ENCODE results near the gene SOX21. TPM values are rescaled to one million over a fixed set of nuclear protein-coding genes. Genes with fewer than 3 reads are reported as not detected.

The SOX21 gene
- total and polyA plus RNA-seq, 10 of the 15 experiments (the other 5 are each of a cell fraction or from before 2014, with no cell fraction given), result not detected

- in situ Hi-C loops (cut with MboI), result no loop called here
- 40% methylated on average over 15 of the region's 15 CpGs for WGBS (ENCODE audit: insufficient coverage, insufficient replicate concordance, low lambda C conversion rate, missing lambda C conversion rate)
- FAIRE-seq (no peak), DNase-seq (ENCODE audit: low read depth, low spot score) (no peak), ATAC-seq (no peak)
- H3K79me2 ChIP-seq (ENCODE audit: control insufficient read depth, insufficient read depth, low read length), result no peaks in the 10 kb centered on the region
- no peaks in the 10 kb centered on the region for H4K20me1 ChIP-seq (ENCODE audit: control insufficient read depth, insufficient read depth)
- H3K9me3 ChIP-seq (replicated peaks; ENCODE audit: control insufficient read depth, insufficient read depth, low read length), result no peaks in the 10 kb centered on the region; the same call in 1 of the 3 replicates
- no peak overlapping the region for H3K4me2 ChIP-seq (ENCODE audit: control insufficient read depth, insufficient read depth)
- intact Hi-C loops (cut with micrococcal nuclease; ENCODE audit: unreplicated experiment), result no loop called here
- BruUV-seq (replicated peaks), result no TSS peak
- ChIA-PET SMC1A (ENCODE audit: uncharacterized antibody, unreplicated experiment) (no interaction called here), POLR2A (no interaction called here), RAD21 (ENCODE audit: unreplicated experiment) (no interaction called here), CTCF (no interaction called here)
- no peak overlapping the region for H3K4me3 ChIP-seq
- TF ChIP-seq NR2C1 (IDR thresholded peaks at IDR 0.05) (no peak), ZSCAN29 (IDR thresholded peaks at IDR 0.05) (no peak), NBN (IDR thresholded peaks at IDR 0.05) (no peak), JUND (IDR thresholded peaks at IDR 0.05; ENCODE audit: low read depth, low read length) (no peak), BCL3 (IDR thresholded peaks at IDR 0.05; ENCODE audit: borderline replicate concordance, insufficient read depth, low read depth, low read length, poor library complexity, severe bottlenecking) (no peak), IRF3 (IDR thresholded peaks at IDR 0.05) (no peak), PML (IDR thresholded peaks at IDR 0.05; ENCODE audit: low read length) (no peak), SUZ12 (IDR thresholded peaks at IDR 0.05; ENCODE audit: unreplicated experiment) (peak; percentile 29), SPI1 (IDR thresholded peaks at IDR 0.05; ENCODE audit: borderline replicate concordance, insufficient read depth, low read depth, low read length) (no peak)
- H3K4me1 ChIP-seq (ENCODE audit: control insufficient read depth, insufficient read depth, low read length), result no peaks in the 10 kb centered on the region
- H3K9ac ChIP-seq (ENCODE audit: control insufficient read depth, insufficient read depth, low read length), result no peak overlapping the region
- H3K27me3 ChIP-seq (replicated peaks in 1 of 2; ENCODE audit: control insufficient read depth in 2 of 2, insufficient read depth in 2 of 2, low read length in 1 of 2), result peaks cover 11 to 52% of the 10 kb centered on the region in 2 experiments
- H2AFZ ChIP-seq (ENCODE audit: control insufficient read depth, low read depth, low read length), result no peak overlapping the region
- no peaks in the 10 kb centered on the region for H3K36me3 ChIP-seq (ENCODE audit: control insufficient read depth in 2 of 2, insufficient read depth in 2 of 2, low read length in 1 of 2)
- H3K27ac ChIP-seq (ENCODE audit: control insufficient read depth, insufficient read depth), result no peak overlapping the region
Observed at GRCh38 chr13:94706843-94707399, 5.4 kb downstream of the SOX21 start.

Measured in GM12878 (cell line).